ENCODE results near the gene CCKAR. TPM values are rescaled to one million over a fixed set of nuclear protein-coding genes. Genes with fewer than 3 reads are reported as not detected.
A peak's percentile ranks its signal among the peaks of the same experiment; 100 is the strongest.

CCKAR gene
- total and polyA plus RNA-seq, 8 donors, result 0.12 to 0.16 (median 0.15) TPM; not detected in 3

- no peaks in the 10 kb centered on the region for H3K36me3 ChIP-seq
- 10 to 11% methylated on average over 15 of the region's 15 CpGs for WGBS, 2 donors
- intact Hi-C loops (cut with DNase I), result no loop called here
- TF ChIP-seq, protein P1, sequence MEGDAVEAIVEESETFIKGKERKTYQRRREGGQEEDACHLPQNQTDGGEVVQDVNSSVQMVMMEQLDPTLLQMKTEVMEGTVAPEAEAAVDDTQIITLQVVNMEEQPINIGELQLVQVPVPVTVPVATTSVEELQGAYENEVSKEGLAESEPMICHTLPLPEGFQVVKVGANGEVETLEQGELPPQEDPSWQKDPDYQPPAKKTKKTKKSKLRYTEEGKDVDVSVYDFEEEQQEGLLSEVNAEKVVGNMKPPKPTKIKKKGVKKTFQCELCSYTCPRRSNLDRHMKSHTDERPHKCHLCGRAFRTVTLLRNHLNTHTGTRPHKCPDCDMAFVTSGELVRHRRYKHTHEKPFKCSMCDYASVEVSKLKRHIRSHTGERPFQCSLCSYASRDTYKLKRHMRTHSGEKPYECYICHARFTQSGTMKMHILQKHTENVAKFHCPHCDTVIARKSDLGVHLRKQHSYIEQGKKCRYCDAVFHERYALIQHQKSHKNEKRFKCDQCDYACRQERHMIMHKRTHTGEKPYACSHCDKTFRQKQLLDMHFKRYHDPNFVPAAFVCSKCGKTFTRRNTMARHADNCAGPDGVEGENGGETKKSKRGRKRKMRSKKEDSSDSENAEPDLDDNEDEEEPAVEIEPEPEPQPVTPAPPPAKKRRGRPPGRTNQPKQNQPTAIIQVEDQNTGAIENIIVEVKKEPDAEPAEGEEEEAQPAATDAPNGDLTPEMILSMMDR (IDR thresholded peaks at IDR 0.05), result no peak
- no peak for FAIRE-seq
- H3K27ac ChIP-seq, result peak overlapping the region; percentile 28 to 78 (median 52)
- peak; percentile 84 to 90 (median 88) for ATAC-seq
- DNase-seq, result peak; percentile 62 to 87 (median 72)
- H3K4me3 ChIP-seq, result peak overlapping the region in 2 of 4 donors; percentile 1 to 17
- peaks cover 6 to 17% (median 14%) of the 10 kb centered on the region in 3 donors for H3K4me1 ChIP-seq
- no peaks in the 10 kb centered on the region for H3K27me3 ChIP-seq
- no peaks in the 10 kb centered on the region for H3K9me3 ChIP-seq
Observed at GRCh38 chr4:26452565-26453531, 37.4 kb downstream of the CCKAR start.

DNA sequence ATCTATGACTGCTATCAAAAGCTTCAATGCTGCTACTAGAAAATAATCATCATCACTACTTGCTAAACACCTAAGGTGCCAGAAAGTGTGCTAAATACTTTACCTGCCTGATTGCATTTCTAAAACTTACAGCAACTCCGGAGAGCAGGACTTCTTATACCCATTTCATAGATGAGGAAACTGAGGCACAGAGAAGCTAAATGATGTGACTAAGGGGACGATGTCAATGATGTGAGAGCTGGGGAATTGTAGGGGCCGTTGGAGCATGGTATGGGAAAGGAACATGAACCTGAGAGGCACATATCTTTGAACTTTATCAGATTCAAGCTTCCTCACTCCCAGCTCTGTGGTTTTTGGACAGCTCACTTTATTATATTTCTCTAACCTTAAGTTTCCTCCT, 38.7 kb downstream of the CCKAR start:
- peak overlapping the region in 3 of 4 donors; percentile 45 to 78 (median 60) for H3K27ac ChIP-seq
- no peak for ATAC-seq
- peaks cover 6 to 17% (median 14%) of the 10 kb centered on the region in 3 donors for H3K4me1 ChIP-seq
- FAIRE-seq, result no peak
- intact Hi-C loops (cut with DNase I), result no loop called here
- H3K36me3 ChIP-seq, result no peaks in the 10 kb centered on the region
- H3K4me3 ChIP-seq, result no peak overlapping the region
- H3K27me3 ChIP-seq, result no peaks in the 10 kb centered on the region
- H3K9me3 ChIP-seq, result no peaks in the 10 kb centered on the region
- DNase-seq, result no peak
- TF ChIP-seq, protein P1 (IDR thresholded peaks at IDR 0.05), result no peak
- whole genome bisulfite sequencing, 2 donors, result 55 to 64% methylated on average over 3 of the region's 3 CpGs

- peaks cover 6 to 17% (median 14%) of the 10 kb centered on the region in 3 donors for H3K4me1 ChIP-seq
- no peak for FAIRE-seq
- H3K4me3 ChIP-seq, result no peak overlapping the region
- no peaks in the 10 kb centered on the region for H3K27me3 ChIP-seq
- TF ChIP-seq, protein P1 (IDR thresholded peaks at IDR 0.05), result no peak
- no peaks in the 10 kb centered on the region for H3K36me3 ChIP-seq
- intact Hi-C loops (cut with DNase I), result no loop called here
- no peaks in the 10 kb centered on the region for H3K9me3 ChIP-seq
- no peak overlapping the region for H3K27ac ChIP-seq
- no peak for DNase-seq
- ATAC-seq, result no peak
- 82 to 84% methylated on average over 5 of the region's 5 CpGs for WGBS, 2 donors
Observed at GRCh38 chr4:26450418-26450817, 39.9 kb downstream of the CCKAR start.

DNA sequence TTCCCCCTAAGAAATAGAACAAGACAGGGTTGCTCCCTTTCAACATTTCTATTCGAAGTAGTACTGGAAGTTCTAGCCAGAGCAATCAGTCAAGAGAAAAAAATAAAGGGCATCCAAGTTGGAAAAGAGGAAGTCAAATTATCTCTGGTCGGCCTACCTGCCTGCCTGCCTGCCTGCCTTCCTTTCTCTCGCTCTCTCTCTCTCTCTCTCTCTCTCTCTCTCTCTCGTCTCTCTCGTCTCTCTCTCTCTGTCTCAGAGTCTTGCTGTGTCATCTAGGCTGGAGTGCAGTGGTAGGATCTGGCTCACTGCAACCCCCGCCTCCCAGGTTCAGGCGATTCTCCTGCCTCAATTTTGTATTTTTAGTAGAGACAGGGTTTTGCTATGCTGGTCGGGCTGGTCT, 42.9 kb downstream of the CCKAR start:
- intact Hi-C loops (cut with DNase I), result no loop called here
- TF ChIP-seq, protein P1 (IDR thresholded peaks at IDR 0.05), result no peak
- FAIRE-seq, result no peak
- 92 to 93% methylated on average over 8 of the region's 8 CpGs for WGBS, 2 donors
- ATAC-seq, result no peak
- Histone ChIP-seq H3K36me3 (no peaks in the 10 kb centered on the region), H3K27ac (no peak overlapping the region), H3K4me1 (peaks cover 6 to 15% (median 13%) of the 10 kb centered on the region in 3 donors), H3K9me3 (no peaks in the 10 kb centered on the region), H3K27me3 (no peaks in the 10 kb centered on the region), H3K4me3 (no peak overlapping the region)
- no peak for DNase-seq

DNA sequence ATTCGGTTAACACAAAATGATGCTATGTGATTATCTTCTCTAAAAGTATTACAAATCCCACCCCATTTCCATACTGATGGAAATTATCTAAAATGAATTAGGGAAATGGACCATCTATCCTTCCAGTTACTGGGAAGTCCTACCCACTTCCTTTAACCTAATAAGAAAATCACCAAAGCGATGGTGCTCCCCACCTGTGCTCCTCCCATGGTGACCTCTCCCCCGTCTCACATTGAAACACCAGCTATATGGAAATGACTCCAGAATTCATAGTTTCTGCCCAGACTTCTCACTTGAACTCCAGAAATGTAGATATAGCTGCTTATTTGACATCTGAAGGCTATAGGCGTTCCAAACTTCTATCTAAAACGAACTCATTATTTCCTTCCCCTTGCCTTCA, 48.5 kb downstream of the CCKAR start:
- 88 to 93% methylated on average over 5 of the region's 5 CpGs for WGBS, 2 donors
- H3K27me3 ChIP-seq, result no peaks in the 10 kb centered on the region
- no peak overlapping the region for H3K4me3 ChIP-seq
- no peaks in the 10 kb centered on the region for H3K9me3 ChIP-seq
- intact Hi-C loops (cut with DNase I), result no loop called here
- TF ChIP-seq, protein P1 (IDR thresholded peaks at IDR 0.05), result no peak
- no peaks in the 10 kb centered on the region for H3K36me3 ChIP-seq
- FAIRE-seq, result no peak
- H3K27ac ChIP-seq, result no peak overlapping the region
- ATAC-seq, result no peak
- no peaks in the 10 kb centered on the region for H3K4me1 ChIP-seq
- DNase-seq, result no peak

Data from pancreas (tissue), 10 donors.